Measurements from ENCODE around the gene HMX1. TPM values are rescaled to one million over a fixed set of nuclear protein-coding genes. Genes with fewer than 3 reads are reported as not detected.
A peak's percentile ranks its signal among the peaks of the same experiment; 100 is the strongest.

HMX1 gene
- total and polyA plus RNA-seq, 9 donors = not detected

- intact Hi-C loops (cut with DNase I) = no loop called here
- no peaks in the 10 kb centered on the region for H3K36me3 ChIP-seq
- no peak overlapping the region for H3K27ac ChIP-seq
- no peaks in the 10 kb centered on the region for H3K9me3 ChIP-seq
- TF ChIP-seq POLR2A (IDR thresholded peaks at IDR 0.05) = no peak
- no peak for TF ChIP-seq EP300 (IDR thresholded peaks at IDR 0.05)
- no peak for TF ChIP-seq CTCF (IDR thresholded peaks at IDR 0.05)
- no peak overlapping the region for H3K4me3 ChIP-seq
- DNase-seq = peak in 2 of 5 donors; percentile 26 to 45
- H3K27me3 ChIP-seq = no peaks in the 10 kb centered on the region
- 10 to 12% (median 10%) methylated on average over 19 to 20 of the region's 20 CpGs for WGBS, 3 donors
- H3K4me1 ChIP-seq (ENCODE audit: insufficient read depth) = no peaks in the 10 kb centered on the region
These were observed 46.5 kb upstream of the HMX1 start for GRCh38 chr4:8917868-8918783.

- peak in 2 of 5 donors; percentile 4 to 21 for DNase-seq
These were observed 45.7 kb upstream of the HMX1 start for GRCh38 chr4:8917321-8917811.

GRCh38 chr4:8916906-8917305 lies 45.3 kb upstream of the HMX1 start:
- no peaks in the 10 kb centered on the region for H3K36me3 ChIP-seq
- no peaks in the 10 kb centered on the region for H3K9me3 ChIP-seq
- intact Hi-C loops (cut with DNase I) = no loop called here
- peak in 1 of 5 donors; percentile 4 for DNase-seq
- H3K27ac ChIP-seq = no peak overlapping the region
- TF ChIP-seq POLR2A (IDR thresholded peaks at IDR 0.05) (no peak), EP300 (IDR thresholded peaks at IDR 0.05) (no peak)
- WGBS, 3 donors = 87 to 93% (median 90%) methylated on average over 2 of the region's 2 CpGs
- H3K4me1 ChIP-seq (ENCODE audit: insufficient read depth) = no peaks in the 10 kb centered on the region
- no peaks in the 10 kb centered on the region for H3K27me3 ChIP-seq
- no peak overlapping the region for H3K4me3 ChIP-seq

More at GRCh38 chr4:8917321-8917811, 45.7 kb upstream of the HMX1 start:
- intact Hi-C loops (cut with DNase I) = no loop called here
- no peak for TF ChIP-seq POLR2A (IDR thresholded peaks at IDR 0.05)
- TF ChIP-seq CTCF (IDR thresholded peaks at IDR 0.05) = no peak
- Histone ChIP-seq H3K27ac (no peak overlapping the region), H3K36me3 (no peaks in the 10 kb centered on the region), H3K4me1 (ENCODE audit: insufficient read depth) (no peaks in the 10 kb centered on the region), H3K9me3 (no peaks in the 10 kb centered on the region), H3K27me3 (no peaks in the 10 kb centered on the region), H3K4me3 (no peak overlapping the region)
- WGBS, 3 donors = 84 to 88% (median 84%) methylated on average over 12 of the region's 12 CpGs

GRCh38 chr4:8916351-8916885 lies 44.8 kb upstream of the HMX1 start:
- DNase-seq = peak in 1 of 5 donors; percentile 4
- Histone ChIP-seq H3K4me1 (ENCODE audit: insufficient read depth) (no peaks in the 10 kb centered on the region), H3K9me3 (no peaks in the 10 kb centered on the region), H3K4me3 (no peak overlapping the region), H3K27ac (no peak overlapping the region), H3K27me3 (no peaks in the 10 kb centered on the region), H3K36me3 (no peaks in the 10 kb centered on the region)
- intact Hi-C loops (cut with DNase I) = no loop called here
- WGBS, 3 donors = 36 to 40% (median 40%) methylated on average over 11 of the region's 11 CpGs
- TF ChIP-seq POLR2A (IDR thresholded peaks at IDR 0.05) (no peak), EP300 (IDR thresholded peaks at IDR 0.05) (no peak), CTCF (IDR thresholded peaks at IDR 0.05) (no peak)
